ENCODE results near the gene MEDAG.

Gene MEDAG

GRCh38 chr13:30907121-30907861 is 1.2 kb downstream of the MEDAG start:
- no peak for DNase-seq (ENCODE audit: low spot score)

GRCh38 chr13:30908416-30908980 is 2.4 kb downstream of the MEDAG start:
- DNase-seq (ENCODE audit: low spot score): no peak

GRCh38 chr13:30910676-30911075 is 4.6 kb downstream of the MEDAG start:
- no peak for DNase-seq (ENCODE audit: low spot score)

GRCh38 chr13:30915691-30916541 is 9.8 kb downstream of the MEDAG start:
- no peak for DNase-seq (ENCODE audit: low spot score)

- DNase-seq (ENCODE audit: low spot score): no peak
These were observed 10.9 kb downstream of the MEDAG start for GRCh38 chr13:30916991-30917390.

- no peak for DNase-seq (ENCODE audit: low spot score)
These were observed 12.8 kb downstream of the MEDAG start for GRCh38 chr13:30918662-30919405.

- no peak for DNase-seq (ENCODE audit: low spot score)
These were observed 14.3 kb downstream of the MEDAG start for GRCh38 chr13:30920162-30920909.

- DNase-seq (ENCODE audit: low spot score): no peak
These were observed 17.3 kb downstream of the MEDAG start for GRCh38 chr13:30923418-30923817.

- no peak for DNase-seq (ENCODE audit: low spot score)
These were observed 18.6 kb downstream of the MEDAG start for GRCh38 chr13:30924721-30925120.

- no peak for DNase-seq (ENCODE audit: low spot score)
These were observed 19.4 kb downstream of the MEDAG start for GRCh38 chr13:30925429-30925828.

- peak; percentile 60 for DNase-seq (ENCODE audit: low spot score)
These were observed 20.7 kb downstream of the MEDAG start for GRCh38 chr13:30926781-30927180.

- peak; percentile 80 for DNase-seq (ENCODE audit: low spot score)
These were observed 21.1 kb downstream of the MEDAG start for GRCh38 chr13:30927188-30927587.

GRCh38 chr13:30927595-30927994 is 21.5 kb downstream of the MEDAG start:
- peak; percentile 10 for DNase-seq (ENCODE audit: low spot score)

- DNase-seq (ENCODE audit: low spot score): peak; percentile 15
These were observed 22.9 kb downstream of the MEDAG start for GRCh38 chr13:30928978-30929377.

GRCh38 chr13:30932481-30933353 is 26.6 kb downstream of the MEDAG start, which contains the start of gene TEX26:
TSS of gene TEX26 (plus strand) at chr13:30932656. CDS start at chr13:30932716, 60 bp downstream.
- no peak for DNase-seq (ENCODE audit: low spot score)

- DNase-seq (ENCODE audit: low spot score): no peak
These were observed 27.2 kb downstream of the MEDAG start for GRCh38 chr13:30933354-30933670.

GRCh38 chr13:30934381-30934780 is 28.3 kb downstream of the MEDAG start:
- no peak for DNase-seq (ENCODE audit: low spot score)

GRCh38 chr13:30934803-30935202 is 28.7 kb downstream of the MEDAG start:
- DNase-seq (ENCODE audit: low spot score): no peak

GRCh38 chr13:30936971-30937370 is 30.9 kb downstream of the MEDAG start:
- DNase-seq (ENCODE audit: low spot score): no peak

- DNase-seq (ENCODE audit: low spot score): no peak
These were observed 37.8 kb downstream of the MEDAG start for GRCh38 chr13:30943881-30944280.
